CD4-positive, alpha-beta T cell treated with Interleukin-17A for 4 hours (primary cell): Measurements from ENCODE around the gene KIF14.
A peak's percentile ranks its signal among the peaks of the same experiment; 100 is the strongest.

Experiments
- DNase-seq: peaks from one replicate; pipeline ENCODE4 v3.0.0-alpha.2; 2020; ENCODE audit warnings: mixed read lengths

Gene KIF14, protein sequence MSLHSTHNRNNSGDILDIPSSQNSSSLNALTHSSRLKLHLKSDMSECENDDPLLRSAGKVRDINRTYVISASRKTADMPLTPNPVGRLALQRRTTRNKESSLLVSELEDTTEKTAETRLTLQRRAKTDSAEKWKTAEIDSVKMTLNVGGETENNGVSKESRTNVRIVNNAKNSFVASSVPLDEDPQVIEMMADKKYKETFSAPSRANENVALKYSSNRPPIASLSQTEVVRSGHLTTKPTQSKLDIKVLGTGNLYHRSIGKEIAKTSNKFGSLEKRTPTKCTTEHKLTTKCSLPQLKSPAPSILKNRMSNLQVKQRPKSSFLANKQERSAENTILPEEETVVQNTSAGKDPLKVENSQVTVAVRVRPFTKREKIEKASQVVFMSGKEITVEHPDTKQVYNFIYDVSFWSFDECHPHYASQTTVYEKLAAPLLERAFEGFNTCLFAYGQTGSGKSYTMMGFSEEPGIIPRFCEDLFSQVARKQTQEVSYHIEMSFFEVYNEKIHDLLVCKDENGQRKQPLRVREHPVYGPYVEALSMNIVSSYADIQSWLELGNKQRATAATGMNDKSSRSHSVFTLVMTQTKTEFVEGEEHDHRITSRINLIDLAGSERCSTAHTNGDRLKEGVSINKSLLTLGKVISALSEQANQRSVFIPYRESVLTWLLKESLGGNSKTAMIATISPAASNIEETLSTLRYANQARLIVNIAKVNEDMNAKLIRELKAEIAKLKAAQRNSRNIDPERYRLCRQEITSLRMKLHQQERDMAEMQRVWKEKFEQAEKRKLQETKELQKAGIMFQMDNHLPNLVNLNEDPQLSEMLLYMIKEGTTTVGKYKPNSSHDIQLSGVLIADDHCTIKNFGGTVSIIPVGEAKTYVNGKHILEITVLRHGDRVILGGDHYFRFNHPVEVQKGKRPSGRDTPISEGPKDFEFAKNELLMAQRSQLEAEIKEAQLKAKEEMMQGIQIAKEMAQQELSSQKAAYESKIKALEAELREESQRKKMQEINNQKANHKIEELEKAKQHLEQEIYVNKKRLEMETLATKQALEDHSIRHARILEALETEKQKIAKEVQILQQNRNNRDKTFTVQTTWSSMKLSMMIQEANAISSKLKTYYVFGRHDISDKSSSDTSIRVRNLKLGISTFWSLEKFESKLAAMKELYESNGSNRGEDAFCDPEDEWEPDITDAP (N-terminal part only)

DNA sequence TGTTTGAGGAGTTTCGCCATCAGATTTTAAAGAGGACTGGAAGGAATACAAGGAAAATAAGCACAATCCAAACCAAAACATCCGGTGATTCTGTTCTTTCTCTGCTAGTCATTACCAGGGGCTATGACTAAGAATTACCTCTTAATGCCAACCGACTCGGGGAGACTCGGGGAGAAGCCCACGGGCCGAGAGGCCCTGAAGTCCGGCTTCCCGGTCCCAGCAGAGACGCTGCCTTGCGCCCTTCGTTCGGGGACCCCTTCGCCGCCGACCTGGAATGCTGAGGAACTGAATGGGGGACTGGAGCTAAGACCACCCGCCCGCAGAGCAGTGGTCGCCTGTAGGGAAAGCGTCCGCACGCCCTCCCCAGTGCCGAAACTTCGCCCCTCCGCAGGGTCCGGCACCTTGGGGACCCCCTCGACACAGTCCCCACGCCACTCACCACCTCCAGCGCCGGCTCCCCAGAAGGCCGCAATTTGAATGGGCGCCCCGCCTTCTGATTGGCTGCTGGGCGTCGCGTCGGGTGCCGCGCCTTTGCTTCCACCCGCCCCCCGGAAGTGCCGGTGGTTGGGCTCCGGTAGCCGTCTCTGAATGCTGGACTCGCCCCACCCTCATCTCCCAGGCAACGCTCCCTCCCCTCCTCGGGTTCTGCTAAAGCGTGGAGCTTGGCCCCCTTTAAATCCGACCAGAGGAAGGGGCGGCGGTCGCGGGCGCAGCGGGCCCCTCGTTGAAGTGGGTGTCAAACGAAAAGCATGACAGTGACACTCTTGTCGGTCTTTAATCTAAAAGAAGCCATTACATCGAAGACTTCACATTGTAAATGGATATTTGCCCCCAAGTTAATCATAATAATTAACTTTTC, at the start of gene KIF14:
TSS of gene KIF14 (minus strand) at position 479 of the 859 bp plus-strand sequence. CDS start 2,028 bp downstream, outside the sequence.
- peak; percentile 93 for DNase-seq

DNA sequence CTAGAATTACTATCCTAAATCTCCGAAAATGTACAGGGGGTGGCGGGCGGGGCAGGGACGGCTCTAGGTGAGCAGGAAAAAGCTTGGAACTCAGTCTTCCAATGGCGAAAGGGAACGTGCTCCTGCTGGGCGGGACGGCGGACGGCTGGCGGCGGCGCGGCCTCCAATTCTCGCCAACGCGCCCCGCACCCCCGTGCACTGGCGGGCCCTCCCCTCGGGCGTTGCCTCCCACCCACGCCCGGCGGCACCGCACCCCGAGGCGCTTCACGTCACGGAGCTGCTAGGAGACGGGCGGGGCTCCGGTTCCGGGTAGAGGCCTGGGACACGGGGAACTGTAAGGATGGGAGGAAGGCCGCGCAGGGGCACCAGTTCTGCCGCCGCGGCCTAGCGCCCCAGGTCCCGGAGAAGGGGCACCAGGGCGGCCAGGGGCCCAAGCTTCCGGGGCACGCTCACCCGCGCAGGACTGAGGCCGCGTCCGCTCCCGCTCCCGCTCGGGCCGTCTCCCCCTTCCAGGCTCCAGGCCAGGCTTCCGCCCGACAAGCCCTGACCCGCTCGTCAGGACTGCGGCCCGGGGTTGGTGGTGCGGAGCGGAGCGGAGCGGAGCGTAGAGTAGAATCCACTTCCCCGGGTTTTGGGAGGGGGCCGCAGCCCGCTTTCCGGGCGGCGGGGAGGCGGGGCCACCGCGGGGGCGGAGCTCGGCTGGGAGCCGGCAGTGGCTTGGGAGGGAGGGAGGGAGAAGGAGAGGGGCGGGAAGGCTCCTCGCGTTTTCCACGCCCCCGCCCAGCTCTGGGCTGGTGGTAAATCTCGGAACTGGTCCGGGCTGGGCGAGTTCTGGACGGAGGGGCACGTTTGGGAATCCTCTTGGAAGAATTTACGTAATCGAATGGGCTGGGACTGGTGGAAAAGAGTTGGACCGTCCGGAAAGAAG, 49.0 kb upstream of the KIF14 start, which contains the start of gene DDX59:
TSS of gene DDX59 (minus strand) at position 594 of the 928 bp plus-strand sequence. CDS start 3,167 bp downstream, outside the sequence.
- DNase-seq, result peak; percentile 95

DNA sequence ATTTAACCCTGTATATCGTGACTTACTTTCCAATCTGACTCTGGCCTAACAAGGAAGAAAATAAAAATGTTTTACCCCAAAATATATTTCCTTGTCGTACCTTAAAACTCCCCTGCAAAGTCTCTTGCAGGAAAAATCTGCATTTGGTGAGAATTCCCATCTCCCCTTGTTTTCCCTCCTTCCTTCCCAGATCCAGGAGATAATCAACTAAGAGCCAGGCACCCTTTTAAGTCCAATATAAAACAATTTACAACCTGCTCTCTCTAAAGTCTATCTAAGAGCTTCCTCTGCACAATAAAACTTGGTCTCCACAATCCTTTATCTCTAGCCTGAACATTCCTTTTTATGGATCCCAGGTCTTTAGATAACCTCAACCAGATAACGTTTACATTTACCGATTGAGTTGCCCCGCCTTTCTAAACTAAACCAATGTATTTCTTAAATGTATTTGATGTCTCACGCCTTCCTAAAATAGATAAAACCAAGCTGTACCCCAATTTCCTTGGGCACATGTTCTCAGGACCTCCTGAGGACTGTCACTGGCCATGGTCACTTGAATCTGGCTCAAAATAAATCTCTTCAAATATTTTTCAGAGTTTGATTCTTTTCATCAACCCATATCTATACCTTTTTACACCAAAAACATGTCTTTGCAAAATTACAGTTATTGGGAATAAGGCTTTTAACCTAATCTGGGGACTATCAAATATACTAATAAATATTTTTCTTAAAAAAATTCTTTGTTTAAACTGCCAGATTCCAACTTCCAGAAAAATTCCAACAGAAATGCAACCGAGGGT, 48.2 kb upstream of the KIF14 start:
- no peak for DNase-seq

DNA sequence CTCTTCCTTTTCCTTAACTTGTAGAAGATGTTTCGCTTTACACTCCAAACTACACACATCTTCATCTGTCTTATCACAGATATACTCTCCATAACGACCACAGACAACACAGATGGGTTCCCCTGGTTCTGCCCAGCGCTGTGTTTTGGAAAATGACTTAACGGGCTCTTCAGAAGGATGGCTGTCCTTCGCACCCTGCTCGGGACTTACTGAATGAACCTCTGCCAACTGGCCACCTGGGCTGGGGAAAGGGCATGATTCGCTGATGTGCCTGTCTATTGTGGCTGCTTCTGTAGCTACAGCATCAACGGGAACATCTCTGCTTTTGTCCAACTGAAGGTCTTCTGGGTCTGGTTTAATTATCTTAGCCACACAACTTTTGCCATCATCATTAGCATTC, 45.8 kb upstream of the KIF14 start:
- no peak for DNase-seq

DNA sequence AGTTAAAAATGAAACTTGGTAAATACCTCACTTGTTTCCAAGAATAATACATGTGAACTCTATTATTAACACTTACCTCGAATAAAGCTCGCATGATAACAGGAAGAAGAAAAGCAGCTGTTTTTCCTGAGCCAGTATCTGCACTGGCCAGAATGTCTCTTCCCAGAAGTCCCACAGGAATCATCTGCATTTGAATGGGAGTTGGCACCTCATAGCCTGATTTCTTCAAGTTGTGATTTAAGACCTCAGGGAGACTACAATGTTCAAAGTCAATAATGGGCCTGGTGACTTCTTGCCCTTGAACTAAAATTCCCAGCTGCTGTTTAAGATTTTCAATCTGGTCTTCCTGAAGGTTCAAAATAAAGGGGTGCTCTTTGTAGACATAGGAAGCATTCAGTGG, 45.3 kb upstream of the KIF14 start:
- no peak for DNase-seq

DNA sequence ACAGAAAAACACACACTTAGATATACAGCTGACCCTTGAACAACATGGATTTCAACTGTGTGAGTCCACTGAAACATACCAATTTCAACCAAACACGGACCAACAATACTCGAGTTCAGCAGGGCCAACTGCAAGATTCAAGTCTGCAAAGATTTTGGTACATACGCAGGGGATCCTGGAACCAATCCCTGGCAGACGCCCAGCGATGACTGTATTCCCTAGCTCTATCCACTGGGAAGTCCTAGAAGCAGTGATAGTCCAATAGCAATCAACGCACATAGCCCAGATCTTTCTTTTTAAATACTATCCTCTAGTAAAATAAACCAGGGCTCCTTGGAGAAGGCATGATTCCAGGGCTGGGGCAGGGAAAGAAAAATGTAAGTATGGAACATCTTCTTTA, 40.2 kb upstream of the KIF14 start:
- DNase-seq, result no peak

DNA sequence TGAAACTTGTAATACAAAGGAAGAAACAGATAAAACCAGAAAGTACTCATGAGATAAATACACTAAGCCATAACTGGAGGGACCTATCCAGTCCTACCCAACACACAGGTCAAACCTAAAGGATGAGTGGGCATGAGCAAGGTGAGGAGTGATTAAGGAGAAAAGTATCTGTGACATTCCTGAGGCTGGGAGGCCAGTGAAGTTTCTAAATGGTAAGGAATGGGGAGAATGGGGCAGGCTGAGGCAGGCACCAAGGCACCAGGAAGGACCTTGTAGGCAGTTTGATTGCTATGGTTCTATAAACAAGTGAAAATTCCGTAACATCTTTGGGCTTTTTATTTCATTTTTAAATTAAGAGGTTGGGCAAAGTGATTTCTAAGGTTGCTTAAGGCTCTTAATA, 38.7 kb upstream of the KIF14 start:
- no peak for DNase-seq

DNA sequence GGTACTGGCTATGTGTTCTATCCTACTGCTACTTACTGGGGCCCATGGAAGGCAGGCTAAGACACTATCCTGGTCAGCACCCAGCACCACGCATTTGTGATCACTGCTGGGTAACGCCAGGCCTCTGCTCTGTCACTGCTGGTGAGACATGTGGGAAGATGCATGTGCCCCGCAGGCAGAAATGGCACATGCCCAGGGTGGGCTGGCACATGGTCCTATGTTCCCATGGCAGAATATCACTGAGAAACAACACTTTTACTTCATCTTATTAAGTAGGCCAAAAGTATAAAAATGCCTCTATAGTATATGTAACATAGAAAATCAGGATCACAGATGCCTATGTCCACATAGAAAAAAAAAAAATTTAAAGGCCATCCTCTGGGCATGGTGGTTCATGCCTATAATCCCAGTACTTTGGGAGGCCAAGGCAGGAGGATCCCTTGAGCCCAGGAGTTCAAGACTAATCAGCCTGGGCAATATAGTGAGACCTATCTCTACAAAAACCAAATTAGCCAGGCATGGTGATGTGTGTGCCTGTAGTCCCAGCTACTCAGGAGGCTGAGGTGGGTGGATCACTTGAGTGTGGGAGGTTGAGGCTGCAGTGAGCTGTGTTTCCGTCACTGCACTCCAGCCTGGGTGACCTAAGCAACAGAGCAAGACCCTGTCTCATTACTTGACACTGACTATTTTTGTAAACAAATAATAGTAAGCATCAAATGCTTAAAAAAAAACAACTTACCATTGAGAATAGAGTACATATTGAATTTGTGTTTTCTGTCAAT, 37.7 kb upstream of the KIF14 start:
- no peak for DNase-seq

DNA sequence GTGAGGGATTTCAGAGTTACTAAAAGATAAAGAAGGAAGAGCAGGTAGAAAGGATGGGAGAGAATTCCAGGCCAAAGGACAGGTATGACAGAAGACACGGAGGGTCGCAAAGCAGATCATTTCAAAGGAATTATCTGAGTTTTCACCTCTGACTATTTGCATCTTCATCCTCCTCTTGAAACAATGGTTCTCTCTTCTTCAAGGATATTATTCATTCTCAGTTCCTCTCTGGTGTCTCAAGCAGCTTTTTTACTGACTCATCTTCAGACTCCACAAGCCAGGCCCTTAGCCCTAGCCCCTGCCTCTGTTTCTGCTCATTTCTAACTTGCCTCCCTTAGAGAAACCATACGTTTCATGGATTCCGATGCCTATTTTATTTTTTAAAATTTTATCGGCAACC, 34.1 kb upstream of the KIF14 start:
- no peak for DNase-seq

DNA sequence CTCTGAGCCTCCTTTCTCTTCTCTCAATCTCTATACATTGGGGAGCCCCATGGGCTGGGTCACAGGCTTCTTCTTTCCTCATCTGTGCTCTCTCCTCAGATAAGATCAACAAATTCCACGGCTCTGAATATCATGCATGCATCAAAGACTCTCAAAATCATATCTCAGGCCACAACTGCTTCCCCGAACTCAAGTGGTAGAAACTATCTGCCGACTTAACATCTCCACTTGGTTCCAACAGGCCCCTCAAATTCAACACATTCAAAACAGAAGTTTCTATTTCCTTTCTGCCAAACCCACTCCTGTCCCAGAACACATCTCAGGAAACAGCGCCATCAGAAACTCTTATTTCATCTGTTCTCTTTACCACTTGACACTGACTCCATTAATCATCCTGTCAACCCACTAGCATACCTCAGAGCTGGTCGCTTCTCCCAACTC, 32.5 kb upstream of the KIF14 start:
- no peak for DNase-seq

DNA sequence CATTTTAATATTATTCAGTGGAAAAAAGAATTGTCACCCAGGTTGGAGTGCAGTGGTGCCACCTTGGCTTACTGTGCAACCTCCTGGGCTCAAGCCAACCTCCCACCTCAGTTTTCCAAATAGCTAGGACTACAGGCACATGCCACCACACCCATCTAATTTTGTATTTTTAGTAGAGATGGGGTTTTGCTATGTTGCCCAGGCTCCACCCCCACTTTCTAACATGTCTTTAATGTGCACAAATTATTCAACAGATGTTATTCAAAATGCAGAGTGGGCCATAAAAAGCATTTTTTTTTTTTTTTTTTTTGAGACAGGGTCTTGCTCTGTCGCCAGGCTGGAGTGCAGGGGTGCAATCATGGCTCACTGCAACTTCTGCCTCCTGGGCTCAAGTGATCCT, 31.8 kb upstream of the KIF14 start:
- no peak for DNase-seq

DNA sequence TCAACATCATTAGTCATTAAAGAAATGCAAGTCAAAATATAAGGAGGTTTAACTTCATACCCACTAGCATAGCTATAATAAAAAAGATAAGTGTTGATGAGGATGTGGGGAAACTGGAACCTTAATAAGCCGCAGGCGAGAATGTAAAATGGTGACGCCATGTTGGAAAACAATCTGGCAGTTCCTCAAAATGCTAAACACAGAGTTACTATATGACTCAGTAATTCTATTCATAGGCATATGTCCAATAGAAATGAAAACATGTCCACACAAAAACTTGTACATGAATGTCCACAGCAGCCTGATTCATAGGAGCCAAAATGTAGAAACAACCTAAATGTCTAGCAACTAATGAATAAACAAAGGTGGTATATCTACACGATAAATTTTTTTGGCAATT, 26.0 kb upstream of the KIF14 start:
- DNase-seq, result no peak

DNA sequence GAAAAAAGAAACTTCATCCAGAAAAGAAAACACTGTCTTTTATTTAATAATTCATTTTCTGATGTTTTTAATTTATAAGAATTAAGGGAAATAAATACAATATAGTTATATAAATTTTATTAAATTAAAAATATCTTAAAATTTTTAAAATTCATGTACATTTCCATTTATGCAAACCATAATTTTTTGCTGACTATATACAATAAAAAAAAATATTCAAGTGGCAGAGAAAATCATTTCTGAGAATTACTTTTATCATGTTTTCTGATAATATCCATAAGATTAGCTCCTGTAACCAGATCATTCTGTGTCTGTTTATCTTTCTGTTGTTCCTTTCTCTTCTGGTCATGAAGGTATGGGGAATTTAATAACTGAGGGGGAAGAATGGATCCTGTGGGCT, 23.5 kb upstream of the KIF14 start:
- DNase-seq, result no peak

DNA sequence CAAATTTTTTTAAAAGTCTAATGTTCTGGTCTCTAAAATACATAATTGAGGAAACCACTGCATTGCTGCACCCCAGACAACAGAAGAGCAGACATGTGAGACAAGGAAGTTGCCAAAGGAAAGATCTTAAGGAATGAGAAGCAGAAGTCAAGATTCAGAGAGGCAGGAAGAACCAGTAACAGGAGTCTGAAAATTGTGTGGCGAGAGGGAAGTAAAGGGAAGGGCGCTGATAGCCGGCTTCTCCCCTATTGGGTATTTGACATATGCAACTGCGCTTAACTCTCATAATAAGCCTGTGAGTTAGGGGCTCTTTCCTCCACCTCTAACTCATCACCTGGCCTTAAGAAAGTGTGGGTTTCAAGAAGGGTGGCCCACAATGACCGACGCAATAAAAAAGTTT, 21.9 kb upstream of the KIF14 start:
- no peak for DNase-seq

DNA sequence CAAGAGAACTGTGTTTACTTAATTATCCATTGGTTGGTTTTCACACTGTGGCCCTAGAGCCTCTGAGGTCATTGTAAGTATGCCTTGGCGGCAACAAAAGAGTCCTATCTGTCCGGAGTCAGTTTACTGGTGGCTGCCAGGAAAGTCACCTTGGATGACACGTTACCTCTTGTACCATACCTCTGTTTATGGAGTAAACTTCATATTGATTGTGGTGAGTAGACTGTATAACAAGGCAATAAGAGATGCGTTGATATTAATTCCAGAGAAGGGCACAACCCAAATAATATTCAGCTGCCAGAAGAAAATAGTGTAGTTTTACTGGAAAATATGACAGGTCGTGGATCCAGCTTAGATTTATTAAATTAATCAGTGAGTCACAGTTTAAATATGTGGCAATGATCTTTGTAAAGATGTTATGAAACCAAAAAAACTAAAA, 20.4 kb upstream of the KIF14 start:
- DNase-seq, result no peak

DNA sequence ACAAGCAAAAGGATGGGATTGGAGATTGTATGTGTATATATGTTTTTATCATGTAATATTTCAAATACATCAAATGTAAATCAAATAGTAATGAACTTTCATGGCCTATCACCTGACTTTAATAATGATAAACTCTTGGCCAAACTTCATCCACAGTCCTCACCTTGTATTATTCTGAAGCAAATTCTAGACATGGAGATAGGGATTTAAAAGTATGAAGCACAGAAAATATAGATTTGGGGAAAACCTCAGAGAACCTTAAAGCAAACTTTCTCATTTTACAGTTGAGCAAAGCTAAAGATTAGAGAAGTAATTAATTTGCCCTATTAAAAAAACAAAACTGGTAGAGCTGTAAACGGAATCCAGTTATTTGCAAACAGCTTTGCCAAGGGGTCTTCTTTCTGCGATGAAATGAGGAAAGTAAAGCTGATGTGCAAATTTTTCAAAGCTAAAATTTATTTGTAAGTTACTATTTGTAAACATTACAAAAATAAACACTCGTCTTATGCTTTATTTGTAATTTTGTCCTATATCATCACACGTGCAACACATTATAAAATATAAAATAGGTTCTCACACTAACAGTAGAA, 19.9 kb upstream of the KIF14 start:
- no peak for DNase-seq

DNA sequence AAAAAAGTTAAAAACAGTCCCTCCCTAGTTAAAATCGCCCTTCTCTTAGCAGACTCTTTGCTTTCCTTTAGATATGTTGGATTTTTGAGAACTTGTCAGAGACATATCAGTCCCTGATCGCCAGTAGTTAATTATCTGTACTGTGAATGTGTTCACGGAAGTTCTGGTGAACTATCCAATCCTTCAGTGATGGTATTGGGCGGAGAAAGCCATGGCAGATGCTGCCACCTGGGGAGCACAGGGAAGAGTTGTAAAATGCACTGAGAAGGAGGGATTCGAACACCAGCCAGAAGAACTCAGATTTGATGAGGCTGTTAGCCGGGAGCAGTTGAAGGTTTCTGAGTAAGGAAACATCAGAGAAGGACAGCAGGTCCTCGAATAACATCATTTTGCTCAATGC, 17.5 kb upstream of the KIF14 start:
- no peak for DNase-seq

DNA sequence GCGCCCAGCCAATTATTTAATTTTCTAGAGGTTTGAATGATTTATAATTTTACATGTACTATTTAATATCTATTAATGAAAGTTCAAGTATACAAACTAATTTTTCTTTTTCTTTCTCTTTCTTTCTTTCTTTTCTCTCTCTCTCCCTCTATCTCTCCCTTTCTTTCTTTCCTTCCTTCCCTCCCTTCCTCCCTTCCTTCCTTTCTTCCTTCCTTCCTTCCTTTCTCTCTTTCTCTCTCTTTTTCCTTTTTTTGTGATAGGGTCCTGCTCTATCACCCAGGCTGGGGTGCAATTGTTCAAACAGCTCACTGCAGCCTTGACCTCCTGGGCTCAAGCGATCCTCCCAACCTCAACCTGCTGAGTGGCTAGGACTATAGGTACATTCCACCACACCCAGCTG, 16.1 kb upstream of the KIF14 start:
- DNase-seq, result no peak
